Measurements from ENCODE around the gene PDZK1IP1.

DNA sequence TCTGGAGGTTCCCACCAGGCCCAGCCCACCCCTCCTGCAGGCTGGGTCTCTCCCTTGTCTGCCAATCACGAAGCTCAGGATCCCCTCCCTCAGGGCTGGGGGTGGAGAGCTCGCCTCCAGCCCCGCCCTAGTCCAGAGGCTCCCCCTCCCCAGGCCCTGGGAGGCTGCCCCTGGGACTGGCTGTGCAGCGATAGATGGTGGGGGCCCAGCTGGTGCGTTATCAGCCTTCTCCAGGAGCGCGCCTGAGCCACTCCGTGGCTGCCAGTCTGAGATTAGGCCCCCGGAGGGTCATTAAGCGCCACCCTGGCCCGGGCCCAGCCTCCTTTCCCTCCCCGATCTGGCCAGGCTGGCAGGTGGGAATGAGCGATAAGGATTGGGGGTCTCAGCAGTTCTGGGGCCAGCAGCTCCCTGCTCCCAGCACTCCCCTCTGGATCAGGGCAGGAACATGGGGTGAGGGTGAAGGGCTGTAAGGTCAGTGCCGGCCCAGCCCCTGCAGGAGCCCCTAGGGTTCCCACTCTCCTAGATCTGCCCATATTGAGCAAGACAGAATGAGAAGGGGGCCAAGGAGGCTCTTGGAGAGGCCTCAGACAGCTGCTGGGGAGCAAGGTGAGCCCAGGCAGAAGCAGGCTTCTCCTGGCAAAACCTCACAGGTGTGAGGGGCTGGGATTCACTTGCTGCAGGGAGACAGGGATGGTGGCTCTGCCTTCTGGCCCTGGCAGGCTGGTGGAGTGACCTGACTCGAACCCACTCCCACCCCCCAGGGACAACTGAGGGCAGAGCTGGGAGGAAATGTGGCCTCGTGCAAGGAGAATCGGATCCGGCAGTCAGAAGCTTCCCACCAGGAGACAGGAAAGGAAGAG, 8.5 kb downstream of the PDZK1IP1 start:
- TF ChIP-seq, protein P1, sequence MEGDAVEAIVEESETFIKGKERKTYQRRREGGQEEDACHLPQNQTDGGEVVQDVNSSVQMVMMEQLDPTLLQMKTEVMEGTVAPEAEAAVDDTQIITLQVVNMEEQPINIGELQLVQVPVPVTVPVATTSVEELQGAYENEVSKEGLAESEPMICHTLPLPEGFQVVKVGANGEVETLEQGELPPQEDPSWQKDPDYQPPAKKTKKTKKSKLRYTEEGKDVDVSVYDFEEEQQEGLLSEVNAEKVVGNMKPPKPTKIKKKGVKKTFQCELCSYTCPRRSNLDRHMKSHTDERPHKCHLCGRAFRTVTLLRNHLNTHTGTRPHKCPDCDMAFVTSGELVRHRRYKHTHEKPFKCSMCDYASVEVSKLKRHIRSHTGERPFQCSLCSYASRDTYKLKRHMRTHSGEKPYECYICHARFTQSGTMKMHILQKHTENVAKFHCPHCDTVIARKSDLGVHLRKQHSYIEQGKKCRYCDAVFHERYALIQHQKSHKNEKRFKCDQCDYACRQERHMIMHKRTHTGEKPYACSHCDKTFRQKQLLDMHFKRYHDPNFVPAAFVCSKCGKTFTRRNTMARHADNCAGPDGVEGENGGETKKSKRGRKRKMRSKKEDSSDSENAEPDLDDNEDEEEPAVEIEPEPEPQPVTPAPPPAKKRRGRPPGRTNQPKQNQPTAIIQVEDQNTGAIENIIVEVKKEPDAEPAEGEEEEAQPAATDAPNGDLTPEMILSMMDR (conservative IDR thresholded peaks at IDR 0.05; ENCODE audit: low read length), result no peak
- TF ChIP-seq EZH2phosphoT487 (IDR thresholded peaks at IDR 0.05; ENCODE audit: borderline replicate concordance), result no peak
